ENCODE results near the gene MLLT11.
"Not testable (repeated sequence)": the region's sequence is repeated elsewhere in the genome, so short reads cannot be mapped to it uniquely, and the experiment has no call there.

MLLT11 gene

GRCh38 chr1:151058692-151059091 lies 1.5 kb upstream of the MLLT11 start:
- peak in 2 of 6 experiments; percentile 11 to 21 for DNase-seq

GRCh38 chr1:151059109-151060006 lies 839 bp upstream of the MLLT11 start, which contains the start of gene CDC42SE1:
Gene CDC42SE1 (minus strand): TSS chr1:151059622. CDS start chr1:151055730, 3,892 bp downstream.
- DNase-seq: peak; percentile 64 to 81 (median 71)

- DNase-seq: no peak
Measured at GRCh38 chr1:151060657-151061421, 642 bp downstream of the MLLT11 start.

GRCh38 chr1:151061704-151062103 lies 1.5 kb downstream of the MLLT11 start:
- DNase-seq: no peak

GRCh38 chr1:151062741-151063371 lies 2.7 kb downstream of the MLLT11 start:
- no peak for DNase-seq

- no peak for DNase-seq
Measured at GRCh38 chr1:151065089-151065645, 5.0 kb downstream of the MLLT11 start.

GRCh38 chr1:151067185-151067584 lies 7.0 kb downstream of the MLLT11 start:
- DNase-seq: no peak

GRCh38 chr1:151069103-151069486 lies 8.9 kb downstream of the MLLT11 start:
- no peak for DNase-seq

GRCh38 chr1:151070474-151071276 lies 10.5 kb downstream of the MLLT11 start, which contains the start of gene GABPB2:
Gene GABPB2 (plus strand): TSS chr1:151070761. CDS start chr1:151088190, 17,429 bp downstream.
- peak; percentile 81 to 91 (median 88) for DNase-seq

GRCh38 chr1:151072224-151072623 lies 12.0 kb downstream of the MLLT11 start:
- no peak for DNase-seq

GRCh38 chr1:151085953-151086559 lies 25.9 kb downstream of the MLLT11 start:
- DNase-seq: no peak

- not testable (repeated sequence) for DNase-seq
Measured at GRCh38 chr1:151097426-151097825, 37.2 kb downstream of the MLLT11 start.

GRCh38 chr1:151098126-151098525 lies 37.9 kb downstream of the MLLT11 start:
- no peak for DNase-seq

GRCh38 chr1:151104630-151105029 lies 44.4 kb downstream of the MLLT11 start:
- no peak for DNase-seq

GRCh38 chr1:151106894-151107293 lies 46.7 kb downstream of the MLLT11 start:
- DNase-seq: no peak

GRCh38 chr1:151108331-151108730 lies 48.1 kb downstream of the MLLT11 start:
- DNase-seq: no peak

GRCh38 chr1:151113877-151114276 lies 53.7 kb downstream of the MLLT11 start:
- no peak for DNase-seq

Measured in stimulated activated naive CD4-positive, alpha-beta T cell (primary cell).